ENCODE data around the gene SNORC. TPM values are rescaled to one million over a fixed set of nuclear protein-coding genes. Genes with fewer than 3 reads are reported as not detected.

The SNORC gene
- total RNA-seq, 1 donor from 2014 or later = 2.5 TPM

DNA sequence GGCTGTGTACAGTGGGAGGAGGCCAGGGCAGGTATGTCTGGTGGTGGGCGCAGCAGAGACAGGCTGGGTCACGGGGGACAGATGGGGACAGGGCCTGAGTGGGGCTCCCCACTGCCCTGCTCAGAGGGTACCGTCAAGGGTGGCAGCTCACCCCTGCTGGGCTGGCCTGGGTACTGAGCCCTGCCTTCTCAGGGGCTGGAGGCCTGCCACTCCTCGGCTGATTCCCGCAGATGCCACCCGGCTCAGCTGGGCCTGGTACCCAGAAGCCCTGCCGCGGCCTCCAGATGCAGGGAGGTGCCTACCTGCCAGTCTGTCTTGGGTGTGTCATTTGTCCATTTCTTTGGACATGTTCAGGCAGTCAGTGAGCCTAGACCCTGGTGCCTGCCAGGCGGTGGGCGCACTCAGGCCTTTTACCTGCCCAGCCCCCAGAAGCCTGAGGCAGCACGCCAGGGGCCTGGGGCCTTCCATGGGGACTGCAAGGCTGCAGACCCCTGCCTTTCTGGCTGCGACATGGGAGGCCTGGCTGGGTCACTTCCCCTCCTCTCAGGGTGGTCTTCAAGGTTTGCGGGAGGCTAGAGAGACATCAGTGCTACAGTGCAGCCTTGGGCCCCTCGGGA, 3.3 kb downstream of the SNORC start:
- no peak for DNase-seq (ENCODE audit: low read depth)
- H3K36me3 ChIP-seq (ENCODE audit: control insufficient read depth, insufficient read depth, low read length) = no peaks in the 10 kb centered on the region

DNA sequence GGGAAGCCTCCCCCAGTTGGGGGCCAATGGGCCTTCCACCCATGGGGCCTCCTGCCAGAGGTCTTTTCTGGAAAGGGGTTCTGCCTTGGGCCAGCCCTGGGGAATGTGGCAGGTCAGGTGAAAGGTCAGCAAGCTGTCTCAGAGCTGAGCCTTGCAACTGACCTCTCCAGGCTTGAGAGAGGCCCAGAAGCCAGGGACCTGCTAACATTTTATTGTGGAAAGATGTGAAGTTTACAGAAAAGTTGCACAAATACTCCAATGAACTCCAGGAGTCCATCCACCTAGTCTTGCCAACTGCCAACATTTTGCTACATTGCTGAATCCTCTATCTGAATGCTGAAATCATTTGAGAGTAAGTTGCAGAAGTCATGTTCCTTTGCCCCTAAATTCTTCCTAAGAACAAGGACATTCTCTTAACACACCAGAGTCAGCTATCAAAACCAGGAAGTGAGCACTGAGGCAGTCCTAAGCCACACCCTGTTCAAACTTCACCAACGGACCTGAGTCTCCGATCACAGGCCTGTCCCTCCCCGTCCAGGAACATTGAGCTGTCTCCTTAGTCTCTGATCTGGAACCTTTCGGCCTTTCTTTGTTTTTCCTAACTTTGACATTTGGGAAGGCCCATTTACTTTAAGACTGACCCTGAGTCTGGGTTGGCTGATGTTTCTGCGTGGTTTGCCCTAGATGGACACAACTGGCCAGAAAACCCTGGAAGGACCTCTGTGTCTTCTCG, 4.0 kb downstream of the SNORC start:
- H3K27me3 ChIP-seq (ENCODE audit: control insufficient read depth, insufficient read depth, low read length) = peaks cover 2% of the 10 kb centered on the region
- H3K36me3 ChIP-seq (ENCODE audit: control insufficient read depth, insufficient read depth, low read length) = no peaks in the 10 kb centered on the region
- H3K4me3 ChIP-seq (ENCODE audit: low read depth, low read length) = no peak overlapping the region
- DNase-seq (ENCODE audit: low read depth) = no peak
- TF ChIP-seq, protein P1, sequence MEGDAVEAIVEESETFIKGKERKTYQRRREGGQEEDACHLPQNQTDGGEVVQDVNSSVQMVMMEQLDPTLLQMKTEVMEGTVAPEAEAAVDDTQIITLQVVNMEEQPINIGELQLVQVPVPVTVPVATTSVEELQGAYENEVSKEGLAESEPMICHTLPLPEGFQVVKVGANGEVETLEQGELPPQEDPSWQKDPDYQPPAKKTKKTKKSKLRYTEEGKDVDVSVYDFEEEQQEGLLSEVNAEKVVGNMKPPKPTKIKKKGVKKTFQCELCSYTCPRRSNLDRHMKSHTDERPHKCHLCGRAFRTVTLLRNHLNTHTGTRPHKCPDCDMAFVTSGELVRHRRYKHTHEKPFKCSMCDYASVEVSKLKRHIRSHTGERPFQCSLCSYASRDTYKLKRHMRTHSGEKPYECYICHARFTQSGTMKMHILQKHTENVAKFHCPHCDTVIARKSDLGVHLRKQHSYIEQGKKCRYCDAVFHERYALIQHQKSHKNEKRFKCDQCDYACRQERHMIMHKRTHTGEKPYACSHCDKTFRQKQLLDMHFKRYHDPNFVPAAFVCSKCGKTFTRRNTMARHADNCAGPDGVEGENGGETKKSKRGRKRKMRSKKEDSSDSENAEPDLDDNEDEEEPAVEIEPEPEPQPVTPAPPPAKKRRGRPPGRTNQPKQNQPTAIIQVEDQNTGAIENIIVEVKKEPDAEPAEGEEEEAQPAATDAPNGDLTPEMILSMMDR (IDR thresholded peaks at IDR 0.05; ENCODE audit: insufficient read depth, low read length, poor library complexity, severe bottlenecking) = no peak

More for the DNA sequence above, 3.3 kb downstream of the SNORC start:
- TF ChIP-seq, protein P1 (IDR thresholded peaks at IDR 0.05; ENCODE audit: insufficient read depth, low read length, poor library complexity, severe bottlenecking) = no peak
- no peak overlapping the region for H3K4me3 ChIP-seq (ENCODE audit: low read depth, low read length)
- H3K27me3 ChIP-seq (ENCODE audit: control insufficient read depth, insufficient read depth, low read length) = peaks cover 2% of the 10 kb centered on the region

DNA sequence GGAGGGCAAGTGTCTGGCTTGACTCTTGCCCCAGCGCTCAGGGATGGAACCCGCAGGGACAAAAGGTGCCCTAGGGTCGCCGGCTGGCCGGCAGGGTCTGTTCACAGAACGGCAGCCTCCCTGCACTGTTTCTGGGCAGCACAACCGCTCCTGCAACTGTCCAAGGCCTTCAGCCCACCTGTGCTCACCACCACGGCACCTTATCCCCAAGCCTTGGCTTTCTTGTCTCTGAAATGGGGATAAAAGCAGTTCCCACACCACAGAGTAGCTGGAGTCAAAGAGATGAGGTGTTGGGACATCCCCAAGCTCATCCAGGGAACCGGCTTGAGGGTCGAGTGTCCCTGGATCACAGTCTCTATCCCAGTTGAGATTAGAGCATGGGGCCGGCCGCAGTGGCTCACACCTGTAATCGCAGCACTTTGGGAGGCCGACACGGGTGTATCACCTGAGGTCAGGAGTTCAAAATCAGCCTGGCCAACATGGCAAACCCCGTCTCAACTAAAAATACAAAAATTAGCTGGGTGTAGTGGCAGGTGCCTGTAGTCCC, 4.7 kb downstream of the SNORC start:
- DNase-seq (ENCODE audit: low read depth) = no peak
- Histone ChIP-seq H3K27me3 (ENCODE audit: control insufficient read depth, insufficient read depth, low read length) (peaks cover 2% of the 10 kb centered on the region), H3K4me3 (ENCODE audit: low read depth, low read length) (no peak overlapping the region), H3K36me3 (ENCODE audit: control insufficient read depth, insufficient read depth, low read length) (no peaks in the 10 kb centered on the region)
- TF ChIP-seq, protein P1 (IDR thresholded peaks at IDR 0.05; ENCODE audit: insufficient read depth, low read length, poor library complexity, severe bottlenecking) = no peak

DNA sequence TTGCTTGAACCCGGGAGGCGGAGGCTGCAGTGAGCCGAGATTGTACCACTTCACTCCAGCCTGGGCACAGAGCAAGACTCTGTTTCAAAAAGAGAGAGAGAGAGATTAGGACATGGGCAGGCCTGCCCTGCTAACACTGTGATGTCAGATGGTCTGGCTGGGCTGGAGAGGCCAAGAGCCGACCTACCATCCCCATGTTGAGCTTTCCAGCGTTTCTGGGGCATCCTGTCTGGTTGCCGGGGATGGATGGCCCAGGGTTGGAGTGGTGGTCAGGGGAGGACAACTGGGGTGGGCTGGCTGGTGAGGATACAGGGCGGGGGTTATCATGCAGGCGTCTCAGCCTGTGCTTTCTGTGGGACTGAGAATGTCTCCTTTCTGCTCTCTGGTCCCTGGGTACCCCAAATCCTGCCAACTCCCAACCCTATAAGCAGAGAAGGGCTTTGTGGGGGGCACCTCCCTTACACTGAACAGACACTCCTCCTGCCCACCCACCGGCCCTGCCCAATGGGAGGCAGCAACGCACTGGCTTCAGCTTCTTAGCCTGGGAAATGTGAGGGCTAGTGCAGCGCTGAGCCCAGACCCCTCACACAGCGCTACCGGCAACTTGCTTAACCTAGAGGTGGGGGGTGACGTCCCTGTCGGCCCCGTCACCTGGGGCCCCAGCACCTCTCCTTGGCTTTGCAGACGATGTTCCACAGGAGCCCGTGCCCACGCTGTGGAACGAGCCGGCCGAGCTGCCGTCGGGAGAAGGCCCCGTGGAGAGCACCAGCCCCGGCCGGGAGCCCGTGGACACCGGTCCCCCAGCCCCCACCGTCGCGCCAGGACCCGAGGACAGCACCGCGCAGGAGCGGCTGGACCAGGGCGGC, 5.4 kb downstream of the SNORC start:
- H3K27me3 ChIP-seq (ENCODE audit: control insufficient read depth, insufficient read depth, low read length) = peaks cover 2% of the 10 kb centered on the region
- no peaks in the 10 kb centered on the region for H3K36me3 ChIP-seq (ENCODE audit: control insufficient read depth, insufficient read depth, low read length)
- H3K4me3 ChIP-seq (ENCODE audit: low read depth, low read length) = peak overlapping the region; percentile 48
- TF ChIP-seq, protein P1 (IDR thresholded peaks at IDR 0.05; ENCODE audit: insufficient read depth, low read length, poor library complexity, severe bottlenecking) = peak; percentile 15
- no peak for DNase-seq (ENCODE audit: low read depth)

DNA sequence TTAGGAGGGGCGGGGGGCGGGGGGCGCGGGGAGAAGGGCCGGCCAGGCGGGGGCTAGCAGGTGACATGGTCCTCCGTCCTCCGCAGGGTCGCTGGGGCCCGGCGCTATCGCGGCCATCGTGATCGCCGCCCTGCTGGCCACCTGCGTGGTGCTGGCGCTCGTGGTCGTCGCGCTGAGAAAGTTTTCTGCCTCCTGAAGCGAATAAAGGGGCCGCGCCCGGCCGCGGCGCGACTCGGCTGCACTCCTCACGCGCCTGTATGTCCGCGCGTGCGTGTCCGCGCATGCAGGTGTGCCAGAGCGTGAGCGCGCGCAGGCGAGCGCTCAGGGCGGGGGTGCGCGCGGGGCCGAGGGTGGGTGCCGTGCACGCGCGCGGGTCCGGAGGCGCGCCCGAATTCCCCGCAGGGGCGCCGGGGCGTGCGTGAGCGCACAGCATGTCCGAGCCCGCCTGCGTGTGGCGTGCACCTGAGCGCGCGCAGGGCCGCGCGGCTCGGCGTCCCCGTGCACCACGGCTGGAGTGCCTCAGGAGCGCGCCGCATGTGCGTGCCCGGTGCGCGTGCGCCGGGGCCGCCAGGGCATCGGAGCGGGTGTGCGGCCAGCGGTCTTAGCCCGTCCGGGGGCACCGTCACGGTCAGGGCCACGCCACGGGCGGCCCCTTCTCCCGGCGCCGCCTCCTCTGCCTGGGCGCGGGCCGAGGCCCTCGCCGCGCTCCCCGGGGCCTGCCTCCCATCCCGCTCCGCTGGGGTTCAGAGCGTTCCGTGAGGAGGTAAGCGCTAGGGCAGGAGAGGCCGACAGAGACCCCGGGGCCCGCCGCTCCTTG, 6.3 kb downstream of the SNORC start:
- Histone ChIP-seq H3K27me3 (ENCODE audit: control insufficient read depth, insufficient read depth, low read length) (peaks cover 2% of the 10 kb centered on the region), H3K4me3 (ENCODE audit: low read depth, low read length) (peak overlapping the region; percentile 48), H3K36me3 (ENCODE audit: control insufficient read depth, insufficient read depth, low read length) (no peaks in the 10 kb centered on the region)
- no peak for DNase-seq (ENCODE audit: low read depth)
- TF ChIP-seq, protein P1 (IDR thresholded peaks at IDR 0.05; ENCODE audit: insufficient read depth, low read length, poor library complexity, severe bottlenecking) = peak; percentile 34
